GM23338 (cell line): ENCODE measurements around the gene RNF220. TPM values are rescaled to one million over a fixed set of nuclear protein-coding genes. Genes with fewer than 3 reads are reported as not detected.

ENCODE experiments used
- ATAC-seq: fragments of 200-7000 bp; cut with Tn5 transposase; 3 replicates; pipeline ENCODE4 v1.9.1; 2020
- DNase-seq: peaks from one replicate; pipeline ENCODE4 v3.0.0-alpha.2; 2015; ENCODE audit warnings: low spot score
- H2AFZ ChIP-seq: fragments of 200-600 bp; sonication (generic); 2 replicates; pipeline ENCODE4 v1.8.0; 2016; ENCODE audit warnings: antibody characterized with exemption, mild to moderate bottlenecking, moderate library complexity
- H3F3A ChIP-seq: fragments of 200-600 bp; sonication (generic); replicated peaks from 2 replicates; pipeline ENCODE4 v1.8.0; 2017; ENCODE audit warnings: antibody characterized with exemption, mixed run types, low read depth
- H3K27ac ChIP-seq: fragments of 200-600 bp; sonication (generic); 2 replicates; pipeline ENCODE4 v1.6.1; 2016; ENCODE audit warnings: low read depth
- H3K27me3 ChIP-seq: fragments of 200-600 bp; sonication (generic); 2 replicates; pipeline ENCODE4 v1.8.0; 2016; ENCODE audit warnings: mild to moderate bottlenecking, mixed run types, moderate library complexity; ENCODE audit not compliant: insufficient read depth
- H3K36me3 ChIP-seq: fragments of 200-600 bp; sonication (generic); 2 replicates; pipeline ENCODE4 v1.8.0; 2016; ENCODE audit warnings: mild to moderate bottlenecking; ENCODE audit not compliant: insufficient read depth
- H3K4me1 ChIP-seq: fragments of 200-600 bp; sonication (generic); 2 replicates; pipeline ENCODE4 v1.8.0; 2016; ENCODE audit warnings: mild to moderate bottlenecking, moderate library complexity; ENCODE audit not compliant: insufficient read depth
- H3K4me2 ChIP-seq: fragments of 200-600 bp; sonication (generic); 2 replicates; pipeline ENCODE4 v1.7.1; 2017; ENCODE audit warnings: mixed run types
- H3K4me3 ChIP-seq: fragments of 200-600 bp; sonication (generic); 2 replicates; pipeline ENCODE4 v1.6.1; 2016; ENCODE audit warnings: mixed run types
- H3K79me2 ChIP-seq: fragments of 200-600 bp; sonication (generic); replicated peaks from 2 replicates; pipeline ENCODE4 v1.8.0; 2017; ENCODE audit warnings: mild to moderate bottlenecking; ENCODE audit not compliant: insufficient read depth
- H3K9me2 ChIP-seq: fragments of 200-600 bp; sonication (generic); 2 replicates; pipeline ENCODE4 v1.8.0; 2017; ENCODE audit not compliant: insufficient read depth
- H4K20me1 ChIP-seq: fragments of 200-600 bp; sonication (generic); replicated peaks from 2 replicates; pipeline ENCODE4 v1.8.0; 2017; ENCODE audit warnings: mild to moderate bottlenecking; ENCODE audit not compliant: insufficient read depth
- H3K27ac Mint-ChIP-seq: 2 replicates; pipeline ENCODE4 v1.8.0; 2020; ENCODE audit warnings: inconsistent platforms, mild to moderate bottlenecking, moderate library complexity, mixed read lengths
- H3K27me3 Mint-ChIP-seq: 3 replicates; pipeline ENCODE4 v1.8.0; 2022; ENCODE audit warnings: low read depth, mild to moderate bottlenecking, moderate library complexity, mixed read lengths, inconsistent platforms; ENCODE audit not compliant: insufficient read depth, poor library complexity
- H3K36me3 Mint-ChIP-seq: 3 replicates; pipeline ENCODE4 v1.8.0; 2021; ENCODE audit warnings: low read depth, mild to moderate bottlenecking, inconsistent platforms, moderate library complexity, mixed read lengths
- H3K4me1 Mint-ChIP-seq: 3 replicates; pipeline ENCODE4 v1.8.0; 2020; ENCODE audit warnings: mild to moderate bottlenecking, inconsistent platforms, mixed read lengths
- H3K4me3 Mint-ChIP-seq: 3 replicates; pipeline ENCODE4 v1.8.0; 2021; ENCODE audit warnings: moderate library complexity, mild to moderate bottlenecking, inconsistent platforms, mixed read lengths
- H3K9me3 Mint-ChIP-seq: 3 replicates; pipeline ENCODE4 v1.8.0; 2020; ENCODE audit warnings: moderate library complexity, mild to moderate bottlenecking, inconsistent platforms, mixed read lengths
- CREB1 ChIP-seq: fragments of 250-450 bp; sonication (Bioruptor Pico); IDR thresholded peaks from 2 replicates; pipeline ENCODE4 v1.5.0; 2020; ENCODE audit warnings: low read depth, mild to moderate bottlenecking, moderate library complexity
- CTCF ChIP-seq, 2 experiments: fragments of 200-600 bp in 1 of 2; sonication (generic) in 1 of 2; conservative IDR thresholded peaks; 2 replicates each; pipeline versions ENCODE4 v1.5.1 to v1.6.1; 2016 to 2017; ENCODE audit warnings: antibody characterized with exemption in 2 of 2, low read depth in 2 of 2, mild to moderate bottlenecking in 2 of 2, moderate library complexity in 1 of 2
- EZH2 ChIP-seq: fragments of 200-600 bp; sonication (generic); IDR thresholded peaks from one replicate; pipeline ENCODE4 v1.8.0; 2017; ENCODE audit warnings: antibody characterized with exemption, mild to moderate bottlenecking, low read depth; ENCODE audit not compliant: unreplicated experiment
- NANOG ChIP-seq: IDR thresholded peaks from 2 replicates; pipeline ENCODE4 v1.6.1; 2016; ENCODE audit warnings: antibody characterized with exemption, borderline replicate concordance
- STAT1 ChIP-seq: IDR thresholded peaks from one replicate; pipeline ENCODE4 v1.6.1; 2016; ENCODE audit warnings: antibody characterized with exemption; ENCODE audit not compliant: unreplicated experiment
- ZNF114 ChIP-seq: fragments of 250-450 bp; sonication (Bioruptor Pico); IDR thresholded peaks from 2 replicates; pipeline ENCODE4 v1.5.0; 2020; ENCODE audit warnings: mild to moderate bottlenecking, moderate library complexity
- ZNF331 ChIP-seq: fragments of 250-450 bp; sonication (Bioruptor Pico); IDR thresholded peaks from 2 replicates; pipeline ENCODE4 v1.5.0; 2020; ENCODE audit warnings: low read depth, mild to moderate bottlenecking, moderate library complexity
- polyA plus RNA-seq: library from polyadenylated mRNA; unstranded; fragments of >200 nt; fragmentation: Nextera tagmentation; extraction: Ambion mirVana; gene quantifications from 2 replicates; pipeline ENCODE4 v1.2.1, GENCODE V29; 2016
- total RNA-seq: library from RNA; depleted of rRNA; stranded (reverse); fragments of >200 nt; shearing (Covaris generic); gene quantifications from 2 replicates; pipeline ENCODE4 v1.2.3, GENCODE V29; 2014
- TF ChIP-seq, protein P1 (sequence below): fragments of 250-450 bp; sonication (Bioruptor Pico); IDR thresholded peaks from 2 replicates; pipeline ENCODE4 v1.5.0; 2020; ENCODE audit warnings: mild to moderate bottlenecking, moderate library complexity
- TF ChIP-seq, protein P2 (sequence below): IDR thresholded peaks from one replicate; pipeline ENCODE4 v1.6.1; 2018; ENCODE audit warnings: antibody characterized with exemption; ENCODE audit not compliant: unreplicated experiment

RNF220 gene
- total and polyA plus RNA-seq, 2 experiments from 2014 or later = 72.8 to 168 TPM

GRCh38 chr1:44642925-44643324 lies 237.9 kb downstream of the RNF220 start:
- Mint-ChIP-seq H3K4me1 (no peaks in the 10 kb centered on the region; the same call in 2 of the 3 replicates), H3K27me3 (peaks cover 4% of the 10 kb centered on the region), H3K4me3 (no peak overlapping the region), H3K9me3 (no peaks in the 10 kb centered on the region; the same call in 2 of the 3 replicates), H3K36me3 (peaks cover 77% of the 10 kb centered on the region), H3K27ac (no peak overlapping the region)
- H3K79me2 ChIP-seq = no peaks in the 10 kb centered on the region
- H3F3A ChIP-seq = peaks cover 4% of the 10 kb centered on the region; the same call in 1 of the 2 replicates
- ATAC-seq (no peak), DNase-seq (no peak)
- H2AFZ ChIP-seq = no peak overlapping the region
- TF ChIP-seq EZH2 (no peak), ZNF114 (no peak), ZNF331 (no peak), CTCF (conservative IDR thresholded peaks at IDR 0.05; ENCODE audit: low read depth in 2 of 2) (no peak), CREB1 (CRISPR knock-in tag) (no peak), STAT1 (no peak), NANOG (no peak)
- TF ChIP-seq, protein P1, sequence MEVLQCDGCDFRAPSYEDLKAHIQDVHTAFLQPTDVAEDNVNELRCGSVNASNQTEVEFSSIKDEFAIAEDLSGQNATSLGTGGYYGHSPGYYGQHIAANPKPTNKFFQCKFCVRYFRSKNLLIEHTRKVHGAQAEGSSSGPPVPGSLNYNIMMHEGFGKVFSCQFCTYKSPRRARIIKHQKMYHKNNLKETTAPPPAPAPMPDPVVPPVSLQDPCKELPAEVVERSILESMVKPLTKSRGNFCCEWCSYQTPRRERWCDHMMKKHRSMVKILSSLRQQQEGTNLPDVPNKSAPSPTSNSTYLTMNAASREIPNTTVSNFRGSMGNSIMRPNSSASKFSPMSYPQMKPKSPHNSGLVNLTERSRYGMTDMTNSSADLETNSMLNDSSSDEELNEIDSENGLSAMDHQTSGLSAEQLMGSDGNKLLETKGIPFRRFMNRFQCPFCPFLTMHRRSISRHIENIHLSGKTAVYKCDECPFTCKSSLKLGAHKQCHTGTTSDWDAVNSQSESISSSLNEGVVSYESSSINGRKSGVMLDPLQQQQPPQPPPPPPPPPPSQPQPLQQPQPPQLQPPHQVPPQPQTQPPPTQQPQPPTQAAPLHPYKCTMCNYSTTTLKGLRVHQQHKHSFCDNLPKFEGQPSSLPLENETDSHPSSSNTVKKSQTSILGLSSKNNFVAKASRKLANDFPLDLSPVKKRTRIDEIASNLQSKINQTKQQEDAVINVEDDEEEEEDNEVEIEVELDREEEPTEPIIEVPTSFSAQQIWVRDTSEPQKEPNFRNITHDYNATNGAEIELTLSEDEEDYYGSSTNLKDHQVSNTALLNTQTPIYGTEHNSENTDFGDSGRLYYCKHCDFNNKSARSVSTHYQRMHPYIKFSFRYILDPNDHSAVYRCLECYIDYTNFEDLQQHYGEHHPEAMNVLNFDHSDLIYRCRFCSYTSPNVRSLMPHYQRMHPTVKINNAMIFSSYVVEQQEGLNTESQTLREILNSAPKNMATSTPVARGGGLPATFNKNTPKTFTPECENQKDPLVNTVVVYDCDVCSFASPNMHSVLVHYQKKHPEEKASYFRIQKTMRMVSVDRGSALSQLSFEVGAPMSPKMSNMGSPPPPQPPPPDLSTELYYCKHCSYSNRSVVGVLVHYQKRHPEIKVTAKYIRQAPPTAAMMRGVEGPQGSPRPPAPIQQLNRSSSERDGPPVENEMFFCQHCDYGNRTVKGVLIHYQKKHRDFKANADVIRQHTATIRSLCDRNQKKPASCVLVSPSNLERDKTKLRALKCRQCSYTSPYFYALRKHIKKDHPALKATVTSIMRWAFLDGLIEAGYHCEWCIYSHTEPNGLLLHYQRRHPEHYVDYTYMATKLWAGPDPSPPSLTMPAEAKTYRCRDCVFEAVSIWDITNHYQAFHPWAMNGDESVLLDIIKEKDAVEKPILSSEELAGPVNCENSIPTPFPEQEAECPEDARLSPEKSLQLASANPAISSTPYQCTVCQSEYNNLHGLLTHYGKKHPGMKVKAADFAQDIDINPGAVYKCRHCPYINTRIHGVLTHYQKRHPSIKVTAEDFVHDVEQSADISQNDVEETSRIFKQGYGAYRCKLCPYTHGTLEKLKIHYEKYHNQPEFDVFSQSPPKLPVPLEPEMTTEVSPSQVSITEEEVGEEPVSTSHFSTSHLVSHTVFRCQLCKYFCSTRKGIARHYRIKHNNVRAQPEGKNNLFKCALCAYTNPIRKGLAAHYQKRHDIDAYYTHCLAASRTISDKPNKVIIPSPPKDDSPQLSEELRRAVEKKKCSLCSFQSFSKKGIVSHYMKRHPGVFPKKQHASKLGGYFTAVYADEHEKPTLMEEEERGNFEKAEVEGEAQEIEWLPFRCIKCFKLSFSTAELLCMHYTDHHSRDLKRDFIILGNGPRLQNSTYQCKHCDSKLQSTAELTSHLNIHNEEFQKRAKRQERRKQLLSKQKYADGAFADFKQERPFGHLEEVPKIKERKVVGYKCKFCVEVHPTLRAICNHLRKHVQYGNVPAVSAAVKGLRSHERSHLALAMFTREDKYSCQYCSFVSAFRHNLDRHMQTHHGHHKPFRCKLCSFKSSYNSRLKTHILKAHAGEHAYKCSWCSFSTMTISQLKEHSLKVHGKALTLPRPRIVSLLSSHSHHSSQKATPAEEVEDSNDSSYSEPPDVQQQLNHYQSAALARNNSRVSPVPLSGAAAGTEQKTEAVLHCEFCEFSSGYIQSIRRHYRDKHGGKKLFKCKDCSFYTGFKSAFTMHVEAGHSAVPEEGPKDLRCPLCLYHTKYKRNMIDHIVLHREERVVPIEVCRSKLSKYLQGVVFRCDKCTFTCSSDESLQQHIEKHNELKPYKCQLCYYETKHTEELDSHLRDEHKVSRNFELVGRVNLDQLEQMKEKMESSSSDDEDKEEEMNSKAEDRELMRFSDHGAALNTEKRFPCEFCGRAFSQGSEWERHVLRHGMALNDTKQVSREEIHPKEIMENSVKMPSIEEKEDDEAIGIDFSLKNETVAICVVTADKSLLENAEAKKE (CRISPR knock-in tag) = no peak
- TF ChIP-seq, protein P2, sequence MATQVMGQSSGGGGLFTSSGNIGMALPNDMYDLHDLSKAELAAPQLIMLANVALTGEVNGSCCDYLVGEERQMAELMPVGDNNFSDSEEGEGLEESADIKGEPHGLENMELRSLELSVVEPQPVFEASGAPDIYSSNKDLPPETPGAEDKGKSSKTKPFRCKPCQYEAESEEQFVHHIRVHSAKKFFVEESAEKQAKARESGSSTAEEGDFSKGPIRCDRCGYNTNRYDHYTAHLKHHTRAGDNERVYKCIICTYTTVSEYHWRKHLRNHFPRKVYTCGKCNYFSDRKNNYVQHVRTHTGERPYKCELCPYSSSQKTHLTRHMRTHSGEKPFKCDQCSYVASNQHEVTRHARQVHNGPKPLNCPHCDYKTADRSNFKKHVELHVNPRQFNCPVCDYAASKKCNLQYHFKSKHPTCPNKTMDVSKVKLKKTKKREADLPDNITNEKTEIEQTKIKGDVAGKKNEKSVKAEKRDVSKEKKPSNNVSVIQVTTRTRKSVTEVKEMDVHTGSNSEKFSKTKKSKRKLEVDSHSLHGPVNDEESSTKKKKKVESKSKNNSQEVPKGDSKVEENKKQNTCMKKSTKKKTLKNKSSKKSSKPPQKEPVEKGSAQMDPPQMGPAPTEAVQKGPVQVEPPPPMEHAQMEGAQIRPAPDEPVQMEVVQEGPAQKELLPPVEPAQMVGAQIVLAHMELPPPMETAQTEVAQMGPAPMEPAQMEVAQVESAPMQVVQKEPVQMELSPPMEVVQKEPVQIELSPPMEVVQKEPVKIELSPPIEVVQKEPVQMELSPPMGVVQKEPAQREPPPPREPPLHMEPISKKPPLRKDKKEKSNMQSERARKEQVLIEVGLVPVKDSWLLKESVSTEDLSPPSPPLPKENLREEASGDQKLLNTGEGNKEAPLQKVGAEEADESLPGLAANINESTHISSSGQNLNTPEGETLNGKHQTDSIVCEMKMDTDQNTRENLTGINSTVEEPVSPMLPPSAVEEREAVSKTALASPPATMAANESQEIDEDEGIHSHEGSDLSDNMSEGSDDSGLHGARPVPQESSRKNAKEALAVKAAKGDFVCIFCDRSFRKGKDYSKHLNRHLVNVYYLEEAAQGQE = no peak
- no peaks in the 10 kb centered on the region for H3K9me2 ChIP-seq
- no peak overlapping the region for H3K4me3 ChIP-seq
- H4K20me1 ChIP-seq = peaks cover 6% of the 10 kb centered on the region
- no peak overlapping the region for H3K27ac ChIP-seq
- H3K27me3 ChIP-seq = no peaks in the 10 kb centered on the region
- H3K4me1 ChIP-seq = no peaks in the 10 kb centered on the region
- peaks cover 18% of the 10 kb centered on the region for H3K36me3 ChIP-seq
- no peak overlapping the region for H3K4me2 ChIP-seq
